GM19372 (cell line): ENCODE data around the gene NAV2.

ENCODE experiments used
- ATAC-seq: cut with Tn5 transposase; IDR thresholded peaks from one replicate; pipeline ENCODE4 v1.9.1; 2021; ENCODE audit warnings: mild to moderate bottlenecking, low read depth, moderate library complexity; ENCODE audit not compliant: unreplicated experiment

Gene NAV2

GRCh38 chr11:19934828-19935259, 222.2 kb downstream of the NAV2 start:
- no peak for ATAC-seq

GRCh38 chr11:19935507-19935906, 222.9 kb downstream of the NAV2 start:
- ATAC-seq: no peak

- no peak for ATAC-seq
Measured at GRCh38 chr11:19936461-19936860, 223.8 kb downstream of the NAV2 start.

- peak; percentile 74 for ATAC-seq
Measured at GRCh38 chr11:19938169-19938856, 225.7 kb downstream of the NAV2 start.

GRCh38 chr11:19938866-19939265, 226.2 kb downstream of the NAV2 start:
- no peak for ATAC-seq

- no peak for ATAC-seq
Measured at GRCh38 chr11:19939415-19939929, 226.8 kb downstream of the NAV2 start.

GRCh38 chr11:19940831-19941230, 228.2 kb downstream of the NAV2 start:
- no peak for ATAC-seq

- ATAC-seq: no peak
Measured at GRCh38 chr11:19946681-19947080, 234.0 kb downstream of the NAV2 start.

- ATAC-seq: no peak
Measured at GRCh38 chr11:19947537-19948114, 235.0 kb downstream of the NAV2 start.

- ATAC-seq: no peak
Measured at GRCh38 chr11:19949606-19950005, 237.0 kb downstream of the NAV2 start.

- ATAC-seq: peak; percentile 79
Measured at GRCh38 chr11:19951558-19952115, 239.0 kb downstream of the NAV2 start.

GRCh38 chr11:19952116-19952605, 239.5 kb downstream of the NAV2 start:
- ATAC-seq: no peak

- no peak for ATAC-seq
Measured at GRCh38 chr11:19952911-19953310, 240.3 kb downstream of the NAV2 start.

GRCh38 chr11:19953336-19953735, 240.7 kb downstream of the NAV2 start:
- ATAC-seq: no peak

GRCh38 chr11:19953909-19954308, 241.3 kb downstream of the NAV2 start:
- ATAC-seq: no peak

- ATAC-seq: no peak
Measured at GRCh38 chr11:19954899-19955298, 242.3 kb downstream of the NAV2 start.

- ATAC-seq: no peak
Measured at GRCh38 chr11:19955660-19956059, 243.0 kb downstream of the NAV2 start.

GRCh38 chr11:19956228-19956627, 243.6 kb downstream of the NAV2 start:
- ATAC-seq: no peak

GRCh38 chr11:19957294-19957943, 244.8 kb downstream of the NAV2 start:
- no peak for ATAC-seq

GRCh38 chr11:19958204-19958603, 245.6 kb downstream of the NAV2 start:
- no peak for ATAC-seq

GRCh38 chr11:19959210-19959609, 246.6 kb downstream of the NAV2 start:
- ATAC-seq: no peak
